ENCODE results near the gene NRAP. TPM values are rescaled to one million over a fixed set of nuclear protein-coding genes. Genes with fewer than 3 reads are reported as not detected.

The NRAP gene
- total RNA-seq, 1 experiment from 2014 or later: not detected

- intact Hi-C loops (cut with micrococcal nuclease; ENCODE audit: unreplicated experiment): no loop called here
- in situ Hi-C loops (cut with HindIII; ENCODE audit: low pct_unique_long_range_greater_than_20kb, low sequenced_read_pairs): no loop called here
- CTCF ChIA-PET: no interaction called here
- no TSS peak for BruUV-seq (replicated peaks)
- ATAC-seq (no peak), DNase-seq (ENCODE audit: low read depth, low spot score) (no peak)
- H3K27ac ChIP-seq (ENCODE audit: low read length): no peak overlapping the region
- TF ChIP-seq POLR2AphosphoS5 (IDR thresholded peaks at IDR 0.05; ENCODE audit: low read depth, low read length) (no peak), REST (IDR thresholded peaks at IDR 0.05; ENCODE audit: insufficient read depth in 1 of 2, low read depth in 2 of 2, low read length in 1 of 2) (no peak), SIN3A (IDR thresholded peaks at IDR 0.05; ENCODE audit: borderline replicate concordance, insufficient read depth, low read depth, low read length) (no peak), TCF7L2 (IDR thresholded peaks at IDR 0.05; ENCODE audit: low read depth, low read length) (no peak), CTCF (IDR thresholded peaks at IDR 0.05) (no peak)
- H3K36me3 ChIP-seq (ENCODE audit: control insufficient read depth, insufficient read depth, low read length): no peaks in the 10 kb centered on the region
- no peaks in the 10 kb centered on the region for H3K4me1 ChIP-seq (ENCODE audit: control insufficient read depth, insufficient read depth, low read length)
- peaks cover 2% of the 10 kb centered on the region; the same call in 1 of the 2 replicates for H3K27me3 ChIP-seq (ENCODE audit: control insufficient read depth, insufficient read depth, low read length)
- POLR2A ChIA-PET: no interaction called here
- no peak overlapping the region for H3K4me3 ChIP-seq (ENCODE audit: low read depth in 2 of 2, low read length in 2 of 2)
- no peaks in the 10 kb centered on the region for H3K9me3 ChIP-seq (ENCODE audit: control insufficient read depth, insufficient read depth, low read depth, low read length)
Measured at GRCh38 chr10:113549856-113550255, 114.0 kb downstream of the NRAP start.

- CTCF ChIA-PET: no interaction called here
- H3K27ac ChIP-seq (ENCODE audit: low read length): no peak overlapping the region
- TF ChIP-seq SIN3A (IDR thresholded peaks at IDR 0.05; ENCODE audit: borderline replicate concordance, insufficient read depth, low read depth, low read length): no peak
- TF ChIP-seq CTCF (IDR thresholded peaks at IDR 0.05): no peak
- TF ChIP-seq POLR2AphosphoS5 (IDR thresholded peaks at IDR 0.05; ENCODE audit: low read depth, low read length): no peak
- TF ChIP-seq TCF7L2 (IDR thresholded peaks at IDR 0.05; ENCODE audit: low read depth, low read length): no peak
- no peak for TF ChIP-seq REST (IDR thresholded peaks at IDR 0.05; ENCODE audit: insufficient read depth in 1 of 2, low read depth in 2 of 2, low read length in 1 of 2)
- no peak for ATAC-seq
- H3K36me3 ChIP-seq (ENCODE audit: control insufficient read depth, insufficient read depth, low read length): no peaks in the 10 kb centered on the region
- H3K9me3 ChIP-seq (ENCODE audit: control insufficient read depth, insufficient read depth, low read depth, low read length): no peaks in the 10 kb centered on the region
- H3K4me3 ChIP-seq (ENCODE audit: low read depth in 2 of 2, low read length in 2 of 2): no peak overlapping the region
- BruUV-seq (replicated peaks): no TSS peak
- H3K27me3 ChIP-seq (ENCODE audit: control insufficient read depth, insufficient read depth, low read length): peaks cover 13% of the 10 kb centered on the region
- intact Hi-C loops (cut with micrococcal nuclease; ENCODE audit: unreplicated experiment) (no loop called here), in situ Hi-C loops (cut with HindIII; ENCODE audit: low pct_unique_long_range_greater_than_20kb, low sequenced_read_pairs) (no loop called here)
- POLR2A ChIA-PET: no interaction called here
- H3K4me1 ChIP-seq (ENCODE audit: control insufficient read depth, insufficient read depth, low read length): no peaks in the 10 kb centered on the region
- no peak for DNase-seq (ENCODE audit: low read depth, low spot score)
Measured at GRCh38 chr10:113547426-113547825, 116.4 kb downstream of the NRAP start.

Measured in Panc1 (cell line).